ENCODE data around the gene CCDC87.
"Not testable (repeated sequence)": the region's sequence is repeated elsewhere in the genome, so short reads cannot be mapped to it uniquely, and the experiment has no call there.

GRCh38 chr11:66606608-66607007 is 13.7 kb upstream of the CCDC87 start:
- TF ChIP-seq, protein P1, sequence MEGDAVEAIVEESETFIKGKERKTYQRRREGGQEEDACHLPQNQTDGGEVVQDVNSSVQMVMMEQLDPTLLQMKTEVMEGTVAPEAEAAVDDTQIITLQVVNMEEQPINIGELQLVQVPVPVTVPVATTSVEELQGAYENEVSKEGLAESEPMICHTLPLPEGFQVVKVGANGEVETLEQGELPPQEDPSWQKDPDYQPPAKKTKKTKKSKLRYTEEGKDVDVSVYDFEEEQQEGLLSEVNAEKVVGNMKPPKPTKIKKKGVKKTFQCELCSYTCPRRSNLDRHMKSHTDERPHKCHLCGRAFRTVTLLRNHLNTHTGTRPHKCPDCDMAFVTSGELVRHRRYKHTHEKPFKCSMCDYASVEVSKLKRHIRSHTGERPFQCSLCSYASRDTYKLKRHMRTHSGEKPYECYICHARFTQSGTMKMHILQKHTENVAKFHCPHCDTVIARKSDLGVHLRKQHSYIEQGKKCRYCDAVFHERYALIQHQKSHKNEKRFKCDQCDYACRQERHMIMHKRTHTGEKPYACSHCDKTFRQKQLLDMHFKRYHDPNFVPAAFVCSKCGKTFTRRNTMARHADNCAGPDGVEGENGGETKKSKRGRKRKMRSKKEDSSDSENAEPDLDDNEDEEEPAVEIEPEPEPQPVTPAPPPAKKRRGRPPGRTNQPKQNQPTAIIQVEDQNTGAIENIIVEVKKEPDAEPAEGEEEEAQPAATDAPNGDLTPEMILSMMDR (IDR thresholded peaks at IDR 0.05; ENCODE audit: extremely low read depth in 1 of 2, insufficient read depth in 1 of 2, low read depth in 1 of 2, low read length in 2 of 2): not testable (repeated sequence)
- TF ChIP-seq, protein P2, sequence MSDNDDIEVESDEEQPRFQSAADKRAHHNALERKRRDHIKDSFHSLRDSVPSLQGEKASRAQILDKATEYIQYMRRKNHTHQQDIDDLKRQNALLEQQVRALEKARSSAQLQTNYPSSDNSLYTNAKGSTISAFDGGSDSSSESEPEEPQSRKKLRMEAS (IDR thresholded peaks at IDR 0.05; ENCODE audit: insufficient read depth, insufficient read length): not testable (repeated sequence)
- TF ChIP-seq POLR2A (IDR thresholded peaks at IDR 0.05; ENCODE audit: low read depth, low read length); EZH2 (IDR thresholded peaks at IDR 0.05; ENCODE audit: borderline replicate concordance, low read depth, low read length, severe bottlenecking); GATA2 (IDR thresholded peaks at IDR 0.05; ENCODE audit: insufficient read depth, insufficient read length, low read depth, low read length); JUN (IDR thresholded peaks at IDR 0.05; ENCODE audit: borderline replicate concordance, insufficient read depth, insufficient read length, low read depth); POLR2AphosphoS5 (IDR thresholded peaks at IDR 0.05; ENCODE audit: insufficient read depth, low read depth, low read length): not testable (repeated sequence)
